OCI-LY3 (cell line): ENCODE measurements around the gene SLC25A46.

Source experiments
- H2AFZ ChIP-seq: fragments of 200-600, 300-600 bp; shearing (Covaris generic); 2 replicates; pipeline ENCODE4 v1.6.0; 2014; ENCODE audit warnings: antibody characterized with exemption, low read depth, low read length
- H3K27ac ChIP-seq: fragments of 200-600, 300-600 bp; sonication (generic); 2 replicates; pipeline ENCODE4 v1.5.1; 2014; ENCODE audit warnings: mild to moderate bottlenecking, low read length, moderate library complexity, mixed read lengths
- H3K27me3 ChIP-seq: fragments of 200-600, 300-600 bp; sonication (generic); 2 replicates; pipeline ENCODE4 v1.6.1; 2014; ENCODE audit warnings: low read depth, low read length, mixed read lengths
- H3K36me3 ChIP-seq: fragments of 200-600, 300-600 bp; sonication (generic); replicated peaks from 2 replicates; pipeline ENCODE3; 2014; ENCODE audit warnings: low read depth, low read length, mixed read lengths
- H3K4me1 ChIP-seq: fragments of 300-600, 200-600 bp; sonication (generic); 2 replicates; pipeline ENCODE4 v1.6.1; 2014; ENCODE audit warnings: low read length, mixed read lengths
- H3K4me2 ChIP-seq: fragments of 200-600, 300-600 bp; sonication (generic); 2 replicates; pipeline ENCODE4 v1.6.1; 2014; ENCODE audit warnings: low read length, mixed read lengths
- H3K4me3 ChIP-seq: fragments of 300-600, 200-600 bp; sonication (generic); 2 replicates; pipeline ENCODE4 v1.5.1; 2014; ENCODE audit warnings: antibody characterized with exemption, mild to moderate bottlenecking, low read length, moderate library complexity
- H3K79me2 ChIP-seq: fragments of 300-600, 200-600 bp; shearing (Covaris generic); 2 replicates; pipeline ENCODE4 v1.6.1; 2014; ENCODE audit warnings: mild to moderate bottlenecking, low read length, mixed read lengths
- H3K9ac ChIP-seq: fragments of 300-600, 200-600 bp; shearing (Covaris generic); 2 replicates; pipeline ENCODE4 v1.6.0; 2014; ENCODE audit warnings: mild to moderate bottlenecking, low read length, moderate library complexity
- H3K9me3 ChIP-seq: fragments of 200-600, 300-600 bp; shearing (Covaris generic); 2 replicates; pipeline ENCODE4 v1.6.1; 2014; ENCODE audit warnings: low read length, mixed read lengths; ENCODE audit not compliant: insufficient read depth
- H4K20me1 ChIP-seq: fragments of 200-600, 300-600 bp; sonication (generic); 2 replicates; pipeline ENCODE4 v1.6.1; 2016; ENCODE audit warnings: low read length, mixed read lengths; ENCODE audit not compliant: insufficient read depth
- CTCF ChIP-seq: fragments of 200-600, 300-600 bp; sonication (generic); IDR thresholded peaks from 2 replicates; pipeline ENCODE4 v1.5.1; 2014; ENCODE audit warnings: antibody characterized with exemption, low read length, low read depth
- EZH2phosphoT487 ChIP-seq: fragments of 200-600 bp; shearing (Covaris generic); IDR thresholded peaks from 2 replicates; pipeline ENCODE4 v1.6.1; 2018; ENCODE audit warnings: antibody characterized with exemption, mixed run types, low read depth

SLC25A46 gene

GRCh38 chr5:110703481-110703880, 35.3 kb upstream of the SLC25A46 start:
- Histone ChIP-seq H2AFZ (no peak overlapping the region), H3K27me3 (no peaks in the 10 kb centered on the region), H3K9me3 (no peaks in the 10 kb centered on the region), H3K4me3 (no peak overlapping the region), H3K27ac (no peak overlapping the region), H4K20me1 (no peaks in the 10 kb centered on the region), H3K4me2 (no peak overlapping the region), H3K36me3 (no peaks in the 10 kb centered on the region), H3K4me1 (peaks cover 4% of the 10 kb centered on the region; the same call in 1 of the 2 replicates), H3K9ac (no peak overlapping the region), H3K79me2 (no peaks in the 10 kb centered on the region)
- TF ChIP-seq EZH2phosphoT487 (no peak), CTCF (no peak)

- no peak overlapping the region for H2AFZ ChIP-seq
- H3K4me2 ChIP-seq = no peak overlapping the region
- TF ChIP-seq EZH2phosphoT487 = no peak
- no peak for TF ChIP-seq CTCF
- no peak overlapping the region for H3K4me3 ChIP-seq
- no peak overlapping the region for H3K9ac ChIP-seq
- no peaks in the 10 kb centered on the region for H4K20me1 ChIP-seq
- H3K36me3 ChIP-seq = no peaks in the 10 kb centered on the region
- no peaks in the 10 kb centered on the region for H3K4me1 ChIP-seq
- H3K79me2 ChIP-seq = no peaks in the 10 kb centered on the region
- H3K27ac ChIP-seq = no peak overlapping the region
- no peaks in the 10 kb centered on the region for H3K9me3 ChIP-seq
- H3K27me3 ChIP-seq = no peaks in the 10 kb centered on the region
These were observed 33.5 kb upstream of the SLC25A46 start for GRCh38 chr5:110705349-110705748.

- Histone ChIP-seq H3K27ac (no peak overlapping the region), H4K20me1 (no peaks in the 10 kb centered on the region), H3K79me2 (no peaks in the 10 kb centered on the region), H3K9ac (no peak overlapping the region), H3K4me2 (no peak overlapping the region), H3K4me3 (no peak overlapping the region), H3K9me3 (no peaks in the 10 kb centered on the region), H3K27me3 (no peaks in the 10 kb centered on the region), H2AFZ (no peak overlapping the region), H3K4me1 (no peaks in the 10 kb centered on the region), H3K36me3 (no peaks in the 10 kb centered on the region)
- TF ChIP-seq EZH2phosphoT487 = no peak
- no peak for TF ChIP-seq CTCF
These were observed 31.5 kb upstream of the SLC25A46 start for GRCh38 chr5:110707260-110707844.

- no peak overlapping the region for H3K4me2 ChIP-seq
- H2AFZ ChIP-seq = no peak overlapping the region
- H3K79me2 ChIP-seq = no peaks in the 10 kb centered on the region
- no peak overlapping the region for H3K9ac ChIP-seq
- no peaks in the 10 kb centered on the region for H3K36me3 ChIP-seq
- no peaks in the 10 kb centered on the region for H4K20me1 ChIP-seq
- no peaks in the 10 kb centered on the region for H3K27me3 ChIP-seq
- no peak overlapping the region for H3K4me3 ChIP-seq
- TF ChIP-seq CTCF (no peak), EZH2phosphoT487 (no peak)
- H3K9me3 ChIP-seq = no peaks in the 10 kb centered on the region
- H3K4me1 ChIP-seq = no peaks in the 10 kb centered on the region
- no peak overlapping the region for H3K27ac ChIP-seq
These were observed 22.3 kb upstream of the SLC25A46 start for GRCh38 chr5:110716247-110717245.
